ENCODE data around the gene RO60. TPM values are rescaled to one million over a fixed set of nuclear protein-coding genes. Genes with fewer than 3 reads are reported as not detected.

The RO60 gene
- total RNA-seq, 1 experiment from 2014 or later: 37.9 TPM

- Histone ChIP-seq H3K9me2 (replicated peaks; ENCODE audit: low read length) (no peaks in the 10 kb centered on the region), H3K4me3 (ENCODE audit: low read length) (no peak overlapping the region), H2AFZ (ENCODE audit: low read length) (no peak overlapping the region), H4K20me1 (ENCODE audit: low read length) (no peaks in the 10 kb centered on the region), H3K27me3 (ENCODE audit: low read length) (no peaks in the 10 kb centered on the region), H3F3A (ENCODE audit: low read length, unreplicated experiment) (no peaks in the 10 kb centered on the region), H3K79me2 (ENCODE audit: low read length) (no peaks in the 10 kb centered on the region), H3K27ac (ENCODE audit: low read length) (no peak overlapping the region), H3K4me2 (ENCODE audit: low read length) (no peak overlapping the region), H3K9ac (ENCODE audit: low read length) (no peak overlapping the region), H3K4me1 (ENCODE audit: insufficient read depth, low read length) (peaks cover 10% of the 10 kb centered on the region), H3K36me3 (ENCODE audit: low read depth, low read length) (peaks cover 9% of the 10 kb centered on the region; the same call in 1 of the 2 replicates), H3K9me3 (ENCODE audit: low read length) (no peaks in the 10 kb centered on the region)
- CTCF ChIA-PET: no interaction called here
- intact Hi-C loops (cut with micrococcal nuclease): no loop called here
- TF ChIP-seq EZH2 (IDR thresholded peaks at IDR 0.05; ENCODE audit: low read length, unreplicated experiment): no peak
- TF ChIP-seq CTCF (conservative IDR thresholded peaks at IDR 0.05; ENCODE audit: low read depth, low read length): no peak
- no peak for TF ChIP-seq EZH2phosphoT487 (IDR thresholded peaks at IDR 0.05; ENCODE audit: borderline replicate concordance, low read length)
- POLR2A ChIA-PET (ENCODE audit: unreplicated experiment): no interaction called here
- DNase-seq (no peak), ATAC-seq (no peak)
- no TSS peak for BruUV-seq (replicated peaks)
Measured at GRCh38 chr1:193013005-193013404, 46.4 kb upstream of the RO60 start.

- Histone ChIP-seq H3K27me3 (ENCODE audit: low read length) (no peaks in the 10 kb centered on the region), H3K4me3 (ENCODE audit: low read length) (no peak overlapping the region), H4K20me1 (ENCODE audit: low read length) (no peaks in the 10 kb centered on the region), H3K9me2 (replicated peaks; ENCODE audit: low read length) (no peaks in the 10 kb centered on the region), H3K4me1 (ENCODE audit: insufficient read depth, low read length) (peaks cover 13% of the 10 kb centered on the region), H3F3A (ENCODE audit: low read length, unreplicated experiment) (no peaks in the 10 kb centered on the region), H3K36me3 (ENCODE audit: low read depth, low read length) (peaks cover 9% of the 10 kb centered on the region; the same call in 1 of the 2 replicates), H3K9ac (ENCODE audit: low read length) (no peak overlapping the region), H3K79me2 (ENCODE audit: low read length) (no peaks in the 10 kb centered on the region), H3K27ac (ENCODE audit: low read length) (no peak overlapping the region), H3K4me2 (ENCODE audit: low read length) (no peak overlapping the region), H2AFZ (ENCODE audit: low read length) (no peak overlapping the region), H3K9me3 (ENCODE audit: low read length) (no peaks in the 10 kb centered on the region)
- BruUV-seq (replicated peaks): no TSS peak
- DNase-seq (no peak), ATAC-seq (no peak)
- intact Hi-C loops (cut with micrococcal nuclease): no loop called here
- TF ChIP-seq CTCF (conservative IDR thresholded peaks at IDR 0.05; ENCODE audit: low read depth, low read length) (no peak), EZH2 (IDR thresholded peaks at IDR 0.05; ENCODE audit: low read length, unreplicated experiment) (no peak), EZH2phosphoT487 (IDR thresholded peaks at IDR 0.05; ENCODE audit: borderline replicate concordance, low read length) (no peak)
- ChIA-PET CTCF (no interaction called here), POLR2A (ENCODE audit: unreplicated experiment) (no interaction called here)
Measured at GRCh38 chr1:193013707-193014106, 45.7 kb upstream of the RO60 start.

- BruUV-seq (replicated peaks): no TSS peak
- Histone ChIP-seq H4K20me1 (ENCODE audit: low read length) (no peaks in the 10 kb centered on the region), H3K36me3 (ENCODE audit: low read depth, low read length) (peaks cover 9% of the 10 kb centered on the region; the same call in 1 of the 2 replicates), H3K9ac (ENCODE audit: low read length) (no peak overlapping the region), H3K4me2 (ENCODE audit: low read length) (no peak overlapping the region), H3K4me3 (ENCODE audit: low read length) (no peak overlapping the region), H3K27ac (ENCODE audit: low read length) (no peak overlapping the region), H3K9me2 (replicated peaks; ENCODE audit: low read length) (no peaks in the 10 kb centered on the region), H3K27me3 (ENCODE audit: low read length) (no peaks in the 10 kb centered on the region), H3K79me2 (ENCODE audit: low read length) (no peaks in the 10 kb centered on the region), H3K9me3 (ENCODE audit: low read length) (no peaks in the 10 kb centered on the region), H3K4me1 (ENCODE audit: insufficient read depth, low read length) (peaks cover 13% of the 10 kb centered on the region), H2AFZ (ENCODE audit: low read length) (no peak overlapping the region), H3F3A (ENCODE audit: low read length, unreplicated experiment) (no peaks in the 10 kb centered on the region)
- POLR2A ChIA-PET (ENCODE audit: unreplicated experiment): no interaction called here
- intact Hi-C loops (cut with micrococcal nuclease): no loop called here
- CTCF ChIA-PET: no interaction called here
- TF ChIP-seq EZH2 (IDR thresholded peaks at IDR 0.05; ENCODE audit: low read length, unreplicated experiment) (no peak), CTCF (conservative IDR thresholded peaks at IDR 0.05; ENCODE audit: low read depth, low read length) (no peak), EZH2phosphoT487 (IDR thresholded peaks at IDR 0.05; ENCODE audit: borderline replicate concordance, low read length) (no peak)
- DNase-seq (no peak), ATAC-seq (no peak)
Measured at GRCh38 chr1:193014400-193014799, 45.0 kb upstream of the RO60 start.
